ENCODE results near the gene LEFTY2.

DNA sequence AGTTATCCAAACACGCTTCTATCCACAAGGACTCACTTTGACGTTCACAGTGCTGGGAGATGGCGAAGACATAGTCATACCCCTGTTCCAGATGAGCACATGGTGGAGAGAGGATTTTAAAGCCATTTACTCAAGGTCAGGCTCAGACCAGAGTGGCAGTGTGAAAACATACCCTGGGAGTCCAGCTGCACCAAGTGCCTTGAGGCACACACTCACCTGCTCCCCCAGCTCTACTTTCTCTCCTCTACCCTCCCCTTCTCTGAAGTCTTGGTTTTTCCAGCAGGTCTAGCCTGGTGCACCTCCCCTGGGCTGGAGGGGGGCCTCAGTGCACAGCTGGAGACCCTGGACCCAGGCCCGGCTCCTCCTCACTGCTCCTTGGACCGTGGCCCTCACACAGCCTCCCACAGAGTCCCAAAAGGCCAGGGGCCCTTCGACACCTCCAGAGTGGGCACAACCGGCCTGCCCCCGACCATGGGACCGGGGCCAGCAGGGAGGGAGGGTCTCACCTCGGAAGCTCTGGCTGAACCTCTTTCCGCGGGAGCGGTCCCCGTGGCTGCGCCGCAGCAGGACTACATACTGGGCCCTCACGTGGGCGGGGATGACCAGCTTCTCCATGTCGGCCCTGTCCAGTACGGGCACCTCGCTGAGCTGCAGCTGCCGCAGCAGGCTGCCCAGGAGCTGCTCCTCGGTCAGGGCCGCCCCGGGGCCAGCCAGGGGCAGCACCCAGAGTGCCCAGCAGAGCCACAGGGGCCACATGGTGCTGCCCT lies 452 bp downstream of the LEFTY2 start:
- TF ChIP-seq, protein P1, sequence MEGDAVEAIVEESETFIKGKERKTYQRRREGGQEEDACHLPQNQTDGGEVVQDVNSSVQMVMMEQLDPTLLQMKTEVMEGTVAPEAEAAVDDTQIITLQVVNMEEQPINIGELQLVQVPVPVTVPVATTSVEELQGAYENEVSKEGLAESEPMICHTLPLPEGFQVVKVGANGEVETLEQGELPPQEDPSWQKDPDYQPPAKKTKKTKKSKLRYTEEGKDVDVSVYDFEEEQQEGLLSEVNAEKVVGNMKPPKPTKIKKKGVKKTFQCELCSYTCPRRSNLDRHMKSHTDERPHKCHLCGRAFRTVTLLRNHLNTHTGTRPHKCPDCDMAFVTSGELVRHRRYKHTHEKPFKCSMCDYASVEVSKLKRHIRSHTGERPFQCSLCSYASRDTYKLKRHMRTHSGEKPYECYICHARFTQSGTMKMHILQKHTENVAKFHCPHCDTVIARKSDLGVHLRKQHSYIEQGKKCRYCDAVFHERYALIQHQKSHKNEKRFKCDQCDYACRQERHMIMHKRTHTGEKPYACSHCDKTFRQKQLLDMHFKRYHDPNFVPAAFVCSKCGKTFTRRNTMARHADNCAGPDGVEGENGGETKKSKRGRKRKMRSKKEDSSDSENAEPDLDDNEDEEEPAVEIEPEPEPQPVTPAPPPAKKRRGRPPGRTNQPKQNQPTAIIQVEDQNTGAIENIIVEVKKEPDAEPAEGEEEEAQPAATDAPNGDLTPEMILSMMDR (IDR thresholded peaks at IDR 0.05): no peak
- no peak for TF ChIP-seq POLR2AphosphoS5 (IDR thresholded peaks at IDR 0.05; ENCODE audit: insufficient read depth in 1 of 2, low read depth in 1 of 2)
- TF ChIP-seq POLR2A (IDR thresholded peaks at IDR 0.05): no peak
